ENCODE data around the gene AAMP.
"Not testable (repeated sequence)": the region's sequence is repeated elsewhere in the genome, so short reads cannot be mapped to it uniquely, and the experiment has no call there.

Gene AAMP

GRCh38 chr2:218269900-218270720 is at the start of gene AAMP, which contains the start of gene PNKD:
Gene AAMP, minus strand, starts transcription at chr2:218270137. Its CDS starts 51 bp downstream, at chr2:218270086.
Gene PNKD, plus strand, starts transcription at chr2:218270519. Its CDS starts 17 bp downstream, at chr2:218270536.
- peak; percentile 98 for DNase-seq (ENCODE audit: low read depth)

- no peak for DNase-seq (ENCODE audit: low read depth)
These were observed 48.3 kb upstream of the AAMP start for GRCh38 chr2:218318241-218318640.

GRCh38 chr2:218317835-218318234 is 47.9 kb upstream of the AAMP start:
- DNase-seq (ENCODE audit: low read depth) = no peak

- no peak for DNase-seq (ENCODE audit: low read depth)
These were observed 47.3 kb upstream of the AAMP start for GRCh38 chr2:218317303-218317630.

GRCh38 chr2:218315397-218315796 is 45.5 kb upstream of the AAMP start:
- no peak for DNase-seq (ENCODE audit: low read depth)

- DNase-seq (ENCODE audit: low read depth) = not testable (repeated sequence)
These were observed 44.8 kb upstream of the AAMP start for GRCh38 chr2:218314764-218315163.

GRCh38 chr2:218313356-218313755 is 43.4 kb upstream of the AAMP start:
- no peak for DNase-seq (ENCODE audit: low read depth)

GRCh38 chr2:218312267-218312756 is 42.4 kb upstream of the AAMP start:
- no peak for DNase-seq (ENCODE audit: low read depth)

GRCh38 chr2:218311541-218312266 is 41.8 kb upstream of the AAMP start:
- not testable (repeated sequence) for DNase-seq (ENCODE audit: low read depth)

GRCh38 chr2:218310853-218311540 is 41.1 kb upstream of the AAMP start:
- DNase-seq (ENCODE audit: low read depth) = no peak

- no peak for DNase-seq (ENCODE audit: low read depth)
These were observed 37.6 kb upstream of the AAMP start for GRCh38 chr2:218307415-218308090.

GRCh38 chr2:218306184-218306920 is 36.4 kb upstream of the AAMP start:
- DNase-seq (ENCODE audit: low read depth) = no peak

GRCh38 chr2:218305383-218305782 is 35.4 kb upstream of the AAMP start:
- no peak for DNase-seq (ENCODE audit: low read depth)

GRCh38 chr2:218301176-218301819 is 31.4 kb upstream of the AAMP start:
- DNase-seq (ENCODE audit: low read depth) = peak; percentile 66

GRCh38 chr2:218300141-218300540 is 30.2 kb upstream of the AAMP start:
- no peak for DNase-seq (ENCODE audit: low read depth)

GRCh38 chr2:218298314-218298875 is 28.5 kb upstream of the AAMP start:
- DNase-seq (ENCODE audit: low read depth) = no peak

GRCh38 chr2:218296847-218297246 is 26.9 kb upstream of the AAMP start:
- DNase-seq (ENCODE audit: low read depth) = no peak

- DNase-seq (ENCODE audit: low read depth) = no peak
These were observed 26.3 kb upstream of the AAMP start for GRCh38 chr2:218296200-218296599.

GRCh38 chr2:218295029-218295428 is 25.1 kb upstream of the AAMP start:
- DNase-seq (ENCODE audit: low read depth) = no peak

GRCh38 chr2:218294430-218295022 is 24.6 kb upstream of the AAMP start:
- DNase-seq (ENCODE audit: low read depth) = no peak
